Stomach smooth muscle (tissue), 2 donors: Measurements from ENCODE around the gene SERP1.
"Not testable (repeated sequence)": the region's sequence is repeated elsewhere in the genome, so short reads cannot be mapped to it uniquely, and the experiment has no call there.

ENCODE experiments used
- H3K27ac ChIP-seq: one replicate; pipeline ENCODE4 v1.7.0; 2013; ENCODE audit warnings: mild to moderate bottlenecking, low read length, inconsistent platforms
- H3K27me3 ChIP-seq, 2 donors: one replicate each; pipeline ENCODE4 v1.7.0; 2013; ENCODE audit warnings: low read length in 2 of 2; ENCODE audit not compliant: insufficient read depth in 2 of 2, control insufficient read depth in 1 of 2
- H3K36me3 ChIP-seq, 2 donors: one replicate each; pipeline ENCODE4 v1.7.0; 2013; ENCODE audit warnings: low read length in 2 of 2; ENCODE audit not compliant: control insufficient read depth in 2 of 2, insufficient read depth in 2 of 2
- H3K4me1 ChIP-seq: one replicate; pipeline ENCODE4 v1.7.0; 2013; ENCODE audit warnings: low read length; ENCODE audit not compliant: control insufficient read depth, insufficient read depth
- H3K4me3 ChIP-seq, 2 donors: one replicate each; pipeline ENCODE4 v1.7.0; 2013; ENCODE audit warnings: low read length in 2 of 2
- H3K9ac ChIP-seq, 2 donors: one replicate each; pipeline ENCODE4 v1.7.0; 2013; ENCODE audit warnings: low read length in 2 of 2, mild to moderate bottlenecking in 1 of 2
- H3K9me3 ChIP-seq, 2 donors: one replicate each; pipeline ENCODE4 v1.7.0; 2013; ENCODE audit warnings: low read length in 2 of 2; ENCODE audit not compliant: control insufficient read depth in 2 of 2
- donor health status: healthy.
- donor health status: Pancreatic carcinoma.

The SERP1 gene

GRCh38 chr3:150511122-150511821, 35.0 kb downstream of the SERP1 start:
- Histone ChIP-seq H3K4me1 (no peaks in the 10 kb centered on the region), H3K27ac (no peak overlapping the region), H3K9ac (no peak overlapping the region), H3K9me3 (no peaks in the 10 kb centered on the region), H3K27me3 (no peaks in the 10 kb centered on the region), H3K36me3 (no peaks in the 10 kb centered on the region), H3K4me3 (no peak overlapping the region)

- no peak overlapping the region for H3K9ac ChIP-seq
- no peaks in the 10 kb centered on the region for H3K36me3 ChIP-seq
- H3K4me3 ChIP-seq: no peak overlapping the region
- H3K27ac ChIP-seq: no peak overlapping the region
- H3K4me1 ChIP-seq: no peaks in the 10 kb centered on the region
- no peaks in the 10 kb centered on the region for H3K9me3 ChIP-seq
- H3K27me3 ChIP-seq: no peaks in the 10 kb centered on the region
Observed at GRCh38 chr3:150509780-150510179, 36.5 kb downstream of the SERP1 start.

GRCh38 chr3:150508401-150508800, 37.9 kb downstream of the SERP1 start:
- Histone ChIP-seq H3K9ac (no peak overlapping the region), H3K27me3 (peaks cover 0 to 3% of the 10 kb centered on the region in 2 donors), H3K4me3 (no peak overlapping the region), H3K27ac (no peak overlapping the region), H3K4me1 (no peaks in the 10 kb centered on the region), H3K36me3 (no peaks in the 10 kb centered on the region), H3K9me3 (no peaks in the 10 kb centered on the region)

- Histone ChIP-seq H3K27ac (no peak overlapping the region), H3K4me3 (no peak overlapping the region), H3K4me1 (no peaks in the 10 kb centered on the region), H3K27me3 (peaks cover 0 to 3% of the 10 kb centered on the region in 2 donors), H3K9me3 (no peaks in the 10 kb centered on the region), H3K9ac (no peak overlapping the region), H3K36me3 (no peaks in the 10 kb centered on the region)
Observed at GRCh38 chr3:150504483-150504882, 41.8 kb downstream of the SERP1 start.

- Histone ChIP-seq H3K4me3 (no peak overlapping the region), H3K36me3 (no peaks in the 10 kb centered on the region), H3K9me3 (no peaks in the 10 kb centered on the region), H3K27me3 (peaks cover 0 to 3% of the 10 kb centered on the region in 2 donors), H3K9ac (no peak overlapping the region), H3K4me1 (no peaks in the 10 kb centered on the region), H3K27ac (no peak overlapping the region)
Observed at GRCh38 chr3:150503402-150504099, 42.7 kb downstream of the SERP1 start.

- not testable (repeated sequence) for H3K36me3 ChIP-seq, H3K27me3 ChIP-seq, H3K4me1 ChIP-seq, H3K9ac ChIP-seq, H3K9me3 ChIP-seq, H3K27ac ChIP-seq, H3K4me3 ChIP-seq
Observed at GRCh38 chr3:150500960-150501359, 45.3 kb downstream of the SERP1 start.

- Histone ChIP-seq H3K27me3 (no peaks in the 10 kb centered on the region), H3K9me3 (no peaks in the 10 kb centered on the region), H3K27ac (no peak overlapping the region), H3K9ac (no peak overlapping the region), H3K36me3 (no peaks in the 10 kb centered on the region), H3K4me3 (no peak overlapping the region), H3K4me1 (no peaks in the 10 kb centered on the region)
Observed at GRCh38 chr3:150497956-150498355, 48.3 kb downstream of the SERP1 start.

GRCh38 chr3:150495563-150496168, 50.6 kb downstream of the SERP1 start:
- no peak overlapping the region for H3K27ac ChIP-seq
- no peaks in the 10 kb centered on the region for H3K9me3 ChIP-seq
- H3K9ac ChIP-seq: no peak overlapping the region
- no peaks in the 10 kb centered on the region for H3K4me1 ChIP-seq
- no peak overlapping the region for H3K4me3 ChIP-seq
- no peaks in the 10 kb centered on the region for H3K27me3 ChIP-seq
- no peaks in the 10 kb centered on the region for H3K36me3 ChIP-seq

GRCh38 chr3:150495149-150495548, 51.1 kb downstream of the SERP1 start:
- no peak overlapping the region for H3K9ac ChIP-seq

GRCh38 chr3:150494411-150494977, 51.8 kb downstream of the SERP1 start:
- Histone ChIP-seq H3K9me3 (no peaks in the 10 kb centered on the region), H3K36me3 (no peaks in the 10 kb centered on the region), H3K9ac (no peak overlapping the region), H3K4me3 (no peak overlapping the region), H3K4me1 (no peaks in the 10 kb centered on the region), H3K27ac (no peak overlapping the region), H3K27me3 (no peaks in the 10 kb centered on the region)

More at GRCh38 chr3:150495149-150495548, 51.1 kb downstream of the SERP1 start:
- Histone ChIP-seq H3K27ac (no peak overlapping the region), H3K36me3 (no peaks in the 10 kb centered on the region), H3K4me1 (no peaks in the 10 kb centered on the region), H3K27me3 (no peaks in the 10 kb centered on the region), H3K4me3 (no peak overlapping the region), H3K9me3 (no peaks in the 10 kb centered on the region)
